GM12878 (cell line): Measurements from ENCODE around the gene SGPP2. TPM values are rescaled to one million over a fixed set of nuclear protein-coding genes. Genes with fewer than 3 reads are reported as not detected.

Experiments used
- ATAC-seq: fragments of 200-7000 bp; cut with Tn5 transposase; 3 replicates; pipeline ENCODE4 v1.9.1; 2020; ENCODE audit warnings: mild to moderate bottlenecking, moderate library complexity
- BruUV-seq: library from RNA; stranded (reverse); fragments of 400-500 nt; replicated peaks from 2 replicates; lab custom pipeline; 2021; lab: Mats Ljungman, UMichigan
- CTCF ChIA-PET: fragments of 300-600 bp; sonication (Branson Sonifier 250); formaldehyde crosslinking; extraction: SDS; loops from one replicate; lab custom pipeline; 2021; ENCODE audit warnings: inconsistent platforms; lab: Yijun Ruan, JAX
- POLR2A ChIA-PET: fragments of 350-600 bp; formaldehyde crosslinking; extraction: SDS; loops from one replicate; lab custom pipeline; 2021; ENCODE audit warnings: inconsistent platforms; lab: Charles Lee
- RAD21 ChIA-PET: fragments of 300-600 bp; sonication (Branson Sonifier 250); formaldehyde crosslinking; loops from one replicate; lab custom pipeline; 2023; ENCODE audit warnings: antibody characterized with exemption; ENCODE audit not compliant: unreplicated experiment; lab: Charles Lee
- SMC1A ChIA-PET: fragments of 300-600 bp; sonication (Branson Sonifier 250); formaldehyde crosslinking; loops from one replicate; lab custom pipeline; 2023; ENCODE audit not compliant: unreplicated experiment, uncharacterized antibody; lab: Charles Lee
- DNase-seq: peaks from one replicate; pipeline ENCODE4 v3.0.0-alpha.2; 2011; ENCODE audit warnings: low read depth, low spot score
- FAIRE-seq: peaks from 3 replicates; lab custom pipeline; 2011; peaks lifted over from hg19 to GRCh38; lab: Jason Lieb, UNC
- H2AFZ ChIP-seq: 2 replicates; pipeline ENCODE4 v1.6.0; 2011; ENCODE audit warnings: low read depth, low read length, control low read depth; ENCODE audit not compliant: control insufficient read depth
- H3K27ac ChIP-seq: 2 replicates; pipeline ENCODE4 v1.5.1; 2011; ENCODE audit warnings: control low read depth; ENCODE audit not compliant: control insufficient read depth, insufficient read depth
- H3K27me3 ChIP-seq, 2 experiments: replicated peaks in 1 of 2; 2 replicates each; pipeline versions ENCODE4 v1.6.0 to v1.6.1; 2011; ENCODE audit warnings: low read length in 1 of 2; ENCODE audit not compliant: control insufficient read depth in 2 of 2, insufficient read depth in 2 of 2
- H3K36me3 ChIP-seq, 2 experiments: 2 replicates each; pipeline ENCODE4 v1.5.1; 2011; ENCODE audit warnings: low read length in 1 of 2; ENCODE audit not compliant: control insufficient read depth in 2 of 2, insufficient read depth in 2 of 2
- H3K4me1 ChIP-seq: 2 replicates; pipeline ENCODE4 v1.6.1; 2011; ENCODE audit warnings: mild to moderate bottlenecking, low read length, moderate library complexity, mixed read lengths; ENCODE audit not compliant: control insufficient read depth, insufficient read depth
- H3K4me2 ChIP-seq: 2 replicates; pipeline ENCODE4 v1.6.0; 2011; ENCODE audit warnings: control low read depth; ENCODE audit not compliant: control insufficient read depth, insufficient read depth
- H3K4me3 ChIP-seq: fragments of 200-600 bp; sonication (generic); 2 replicates; pipeline ENCODE4 v1.5.1; 2016
- H3K79me2 ChIP-seq: 2 replicates; pipeline ENCODE4 v1.6.0; 2011; ENCODE audit warnings: low read length; ENCODE audit not compliant: control insufficient read depth, insufficient read depth
- H3K9ac ChIP-seq: 2 replicates; pipeline ENCODE4 v1.8.0; 2011; ENCODE audit warnings: low read length, control low read depth, mixed read lengths; ENCODE audit not compliant: control insufficient read depth, insufficient read depth
- H3K9me3 ChIP-seq: replicated peaks from 3 replicates; pipeline ENCODE4 v1.5.1; 2011; ENCODE audit warnings: mild to moderate bottlenecking, low read length; ENCODE audit not compliant: control insufficient read depth, insufficient read depth
- H4K20me1 ChIP-seq: 2 replicates; pipeline ENCODE4 v1.6.0; 2011; ENCODE audit not compliant: control insufficient read depth, insufficient read depth
- BACH1 ChIP-seq: fragments of 450-650 bp; IDR thresholded peaks from 2 replicates; pipeline ENCODE4 v1.6.1; 2017; ENCODE audit warnings: mild to moderate bottlenecking, borderline replicate concordance
- BCL3 ChIP-seq: IDR thresholded peaks from 2 replicates; pipeline ENCODE4 v1.6.1; 2011; ENCODE audit warnings: borderline replicate concordance, low read depth, mild to moderate bottlenecking, moderate library complexity, low read length; ENCODE audit not compliant: insufficient read depth, poor library complexity, severe bottlenecking
- CBFB ChIP-seq: IDR thresholded peaks from 2 replicates; pipeline ENCODE4 v1.6.1; 2016; ENCODE audit warnings: antibody characterized with exemption, low read depth
- EP300 ChIP-seq, 2 experiments: fragments of 150-350 bp in 1 of 2; IDR thresholded peaks; 2 replicates each; pipeline ENCODE4 v1.6.1; 2011 to 2012; ENCODE audit warnings: low read depth in 2 of 2, low read length in 2 of 2, borderline replicate concordance in 1 of 2, improper control_type of control experiment in 1 of 2, inconsistent platforms in 1 of 2; ENCODE audit not compliant: control insufficient read depth in 1 of 2
- ESRRA ChIP-seq: IDR thresholded peaks from 2 replicates; pipeline ENCODE4 v1.6.1; 2012; ENCODE audit warnings: mild to moderate bottlenecking, low read length, improper control_type of control experiment
- ETV6 ChIP-seq, 2 experiments: fragments of 450-650 bp in 1 of 2; IDR thresholded peaks in 1 of 2; conservative IDR thresholded peaks in 1 of 2; 2 replicates each; pipeline ENCODE4 v1.6.1; 2014; ENCODE audit warnings: antibody characterized with exemption in 1 of 2, borderline replicate concordance in 1 of 2, low read depth in 1 of 2, mild to moderate bottlenecking in 1 of 2, moderate library complexity in 1 of 2
- FOXK2 ChIP-seq: fragments of 450-650 bp; IDR thresholded peaks from 2 replicates; pipeline ENCODE4 v1.6.1; 2017; ENCODE audit warnings: mild to moderate bottlenecking, moderate library complexity
- GABPA ChIP-seq: IDR thresholded peaks from 2 replicates; pipeline ENCODE4 v1.6.1; 2014; ENCODE audit warnings: antibody characterized with exemption, low read depth, mild to moderate bottlenecking, inconsistent platforms
- IRF3 ChIP-seq: fragments of 450-650 bp; IDR thresholded peaks from 2 replicates; pipeline ENCODE4 v1.6.1; 2014; ENCODE audit warnings: mild to moderate bottlenecking
- JUNB ChIP-seq: IDR thresholded peaks from 2 replicates; pipeline ENCODE4 v1.6.1; 2016; ENCODE audit warnings: antibody characterized with exemption, mild to moderate bottlenecking
- KAT2A ChIP-seq: conservative IDR thresholded peaks from 2 replicates; pipeline ENCODE4 v1.6.1; 2011; ENCODE audit warnings: low read depth, low read length; ENCODE audit not compliant: control insufficient read depth
- KDM1A ChIP-seq: fragments of 200-600 bp; sonication (generic); IDR thresholded peaks from 2 replicates; pipeline ENCODE4 v1.6.1; 2016; ENCODE audit warnings: borderline replicate concordance
- RB1 ChIP-seq: fragments of 450-650 bp; formaldehyde crosslinking; IDR thresholded peaks from 2 replicates; pipeline ENCODE4 v1.6.1; 2017; ENCODE audit warnings: mild to moderate bottlenecking, borderline replicate concordance
- STAT1 ChIP-seq: fragments of 450-650 bp; conservative IDR thresholded peaks from 2 replicates; pipeline ENCODE4 v1.6.1; 2014; ENCODE audit warnings: antibody characterized with exemption, mild to moderate bottlenecking
- WGBS: methylation state at CpG from one replicate; pipeline ENCODE4 v1.1.6; 2016; ENCODE audit warnings: low lambda C conversion rate; ENCODE audit not compliant: insufficient replicate concordance, insufficient coverage; ENCODE audit errors: missing lambda C conversion rate; 5-methylcytosine and 5-hydroxymethylcytosine counted together
- in situ Hi-C: fragments of 300-500 bp; cut with MboI; formaldehyde crosslinking; loops from 9 replicates; pipeline ENCODE4 v1.14.3; 2018; ENCODE audit warnings: mixed read lengths
- intact Hi-C: fragments of 100-400 bp; cut with micrococcal nuclease; formaldehyde crosslinking; loops from one replicate; pipeline ENCODE4 v1.14.2; 2022; ENCODE audit not compliant: unreplicated experiment
- polyA plus RNA-seq, 11 experiments: library from polyadenylated mRNA; depleted of rRNA in 4 of 11; unstranded in 6 of 11; stranded (reverse) in 5 of 11; fragments of >200 nt; fragmentation: Nextera tagmentation in 4 of 11; fragmentation: Illumina TruSeq in 1 of 11; extraction: Ambion mirVana in 4 of 11; extraction: Trizol in 1 of 11; gene quantifications; 1 replicate in 1 of 11; 2 replicates in 10 of 11; pipeline versions ENCODE4 v1.2.1 to v1.2.3, GENCODE V29; 2011 to 2016; ENCODE audit warnings: inconsistent platforms in 2 of 11, missing spikeins in 2 of 11, low read depth in 1 of 11
- total RNA-seq, 4 experiments: library from RNA; depleted of rRNA in 3 of 4; stranded (reverse); fragments of >200 nt in 3 of 4; fragmentation: Illumina TruSeq in 1 of 4; extraction: Trizol in 1 of 4; gene quantifications; 2 replicates each; pipeline versions ENCODE4 v1.2.1 to v1.2.3, GENCODE V29; 2013 to 2021
- TF ChIP-seq, protein P1 (sequence below): IDR thresholded peaks from 2 replicates; pipeline ENCODE4 v1.6.1; 2011; ENCODE audit warnings: low read depth, mild to moderate bottlenecking, low read length, moderate library complexity, borderline replicate concordance; ENCODE audit errors: extremely low read depth
- TF ChIP-seq, protein P2 (sequence below): IDR thresholded peaks from 2 replicates; pipeline ENCODE4 v1.6.1; 2011; ENCODE audit warnings: borderline replicate concordance, low read depth, mild to moderate bottlenecking, moderate library complexity, mixed read lengths, low read length; ENCODE audit not compliant: insufficient read depth; ENCODE audit errors: extremely low read length

The SGPP2 gene
- total and polyA plus RNA-seq, 10 of the 15 experiments (the other 5 are each of a cell fraction or from before 2014, with no cell fraction given) = 3.5 to 84.9 (median 13.1) TPM

DNA sequence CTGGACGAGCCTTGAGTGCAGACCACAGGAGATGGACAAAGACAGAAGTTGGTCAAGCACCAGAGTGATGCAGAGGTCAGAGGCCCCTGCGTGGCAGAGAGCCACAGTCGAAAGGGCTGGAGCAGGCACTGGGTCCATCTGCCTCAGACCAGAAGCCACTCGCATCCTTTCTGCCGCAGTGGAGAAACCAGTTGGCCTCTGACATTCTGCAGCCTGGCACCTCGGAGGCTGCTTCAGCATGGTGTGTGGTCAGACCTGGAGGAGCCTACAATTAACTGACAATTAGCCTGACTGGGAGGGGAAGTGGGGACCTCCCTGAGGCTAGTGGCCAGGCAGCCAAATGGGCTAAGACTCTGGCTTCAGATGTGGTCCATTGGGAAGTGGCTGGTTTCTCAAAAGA, 111.1 kb downstream of the SGPP2 start (continued):
- TF ChIP-seq GABPA (no peak), EP300 (IDR thresholded peaks at IDR 0.05; ENCODE audit: borderline replicate concordance in 1 of 2, control insufficient read depth in 1 of 2, low read depth in 2 of 2, low read length in 2 of 2) (no peak), CBFB (no peak), STAT1 (no peak)
- TF ChIP-seq, all 136 proteins: peak for 0

- H3K4me3 ChIP-seq = no peak overlapping the region
- H3K9me3 ChIP-seq = no peaks in the 10 kb centered on the region; the same call in 1 of the 3 replicates
- intact Hi-C loops (no loop called here), in situ Hi-C loops (no loop called here)
- no peak overlapping the region for H3K9ac ChIP-seq
- no peaks in the 10 kb centered on the region for H3K4me1 ChIP-seq
- H3K36me3 ChIP-seq = peaks cover 3 to 6% of the 10 kb centered on the region in 2 experiments; a peak in 3 of 4 replicates
- no peaks in the 10 kb centered on the region for H4K20me1 ChIP-seq
- POLR2A ChIA-PET = no interaction called here
- CTCF ChIA-PET = interaction anchor here (1.1 kb wide), 2 partner anchors 14 to 21 kb away, joined by 3 read pairs; no protein-coding TSS in a partner anchor
- no peak overlapping the region; the same call in 1 of the 2 replicates for H2AFZ ChIP-seq
- H3K4me2 ChIP-seq = no peak overlapping the region
- RAD21 ChIA-PET = no interaction called here
- ATAC-seq (peak; percentile 68), FAIRE-seq (peak; percentile 7), DNase-seq (no peak)
- no TSS peak for BruUV-seq
- WGBS = 43% methylated on average over 3 of the region's 3 CpGs
- H3K27ac ChIP-seq = no peak overlapping the region
- SMC1A ChIA-PET = no interaction called here
- H3K27me3 ChIP-seq = no peaks in the 10 kb centered on the region
- H3K79me2 ChIP-seq = no peaks in the 10 kb centered on the region
- no peak for TF ChIP-seq KDM1A
- no peak for TF ChIP-seq FOXK2
- TF ChIP-seq IRF3 = no peak
- peak in 1 of 2 experiments; percentile 64; a peak in 1 of 4 replicates for TF ChIP-seq ETV6 (conservative IDR thresholded peaks at IDR 0.05 in 1 of 2, IDR thresholded peaks at IDR 0.05 in 1 of 2; ENCODE audit: borderline replicate concordance in 1 of 2, low read depth in 1 of 2)
- TF ChIP-seq, protein P1, sequence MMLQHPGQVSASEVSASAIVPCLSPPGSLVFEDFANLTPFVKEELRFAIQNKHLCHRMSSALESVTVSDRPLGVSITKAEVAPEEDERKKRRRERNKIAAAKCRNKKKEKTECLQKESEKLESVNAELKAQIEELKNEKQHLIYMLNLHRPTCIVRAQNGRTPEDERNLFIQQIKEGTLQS = no peak
- peak; percentile 42; the same call in 1 of the 2 replicates for TF ChIP-seq JUNB
- TF ChIP-seq, protein P2, sequence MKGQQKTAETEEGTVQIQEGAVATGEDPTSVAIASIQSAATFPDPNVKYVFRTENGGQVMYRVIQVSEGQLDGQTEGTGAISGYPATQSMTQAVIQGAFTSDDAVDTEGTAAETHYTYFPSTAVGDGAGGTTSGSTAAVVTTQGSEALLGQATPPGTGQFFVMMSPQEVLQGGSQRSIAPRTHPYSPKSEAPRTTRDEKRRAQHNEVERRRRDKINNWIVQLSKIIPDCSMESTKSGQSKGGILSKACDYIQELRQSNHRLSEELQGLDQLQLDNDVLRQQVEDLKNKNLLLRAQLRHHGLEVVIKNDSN = no peak
- no peak for TF ChIP-seq KAT2A
- TF ChIP-seq RB1 = no peak
- TF ChIP-seq BACH1 = no peak
- TF ChIP-seq BCL3 = no peak
- no peak for TF ChIP-seq ESRRA
Measured at GRCh38 chr2:222538535-222538934, 114.2 kb downstream of the SGPP2 start.
